ENCODE results near the gene SMURF1.
"Not testable (repeated sequence)": the region's sequence is repeated elsewhere in the genome, so short reads cannot be mapped to it uniquely, and the experiment has no call there.

Gene SMURF1

DNA sequence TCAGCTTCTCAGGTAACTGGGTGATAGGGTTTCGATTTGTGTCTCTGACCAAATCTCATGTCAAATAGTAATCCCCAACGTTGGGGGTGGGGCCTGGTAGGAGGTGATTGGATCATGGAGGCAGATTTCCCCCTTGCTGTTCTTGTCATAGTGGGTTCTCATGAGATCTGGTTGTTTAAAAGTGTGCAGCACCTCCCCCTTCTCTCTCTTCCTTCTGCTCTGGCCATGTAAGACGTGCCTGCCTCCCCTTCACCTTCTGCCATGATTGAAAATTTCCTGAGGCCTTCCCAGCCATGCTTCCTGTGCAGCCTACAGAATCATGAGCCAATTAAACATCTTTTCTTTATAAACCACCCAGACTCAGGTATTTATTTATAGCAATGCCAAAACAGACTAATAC, 21.9 kb upstream of the SMURF1 start:
- DNase-seq (ENCODE audit: low spot score in 2 of 2) = no peak
- H3K4me3 ChIP-seq = no peak overlapping the region
- H3K36me3 ChIP-seq (replicated peaks) = no peaks in the 10 kb centered on the region
- no peaks in the 10 kb centered on the region for H3K27me3 ChIP-seq (ENCODE audit: low read depth)
- in situ Hi-C loops (cut with MboI; ENCODE audit: low sequenced_read_pairs) = no loop called here
- peaks cover 10% of the 10 kb centered on the region for H3K4me1 ChIP-seq
- H3K9me3 ChIP-seq = no peaks in the 10 kb centered on the region

GRCh38 chr7:99163669-99164068, 19.8 kb upstream of the SMURF1 start:
- H3K9me3 ChIP-seq; H3K27me3 ChIP-seq (ENCODE audit: low read depth); H3K36me3 ChIP-seq (replicated peaks); in situ Hi-C loops (cut with MboI; ENCODE audit: low sequenced_read_pairs); DNase-seq (ENCODE audit: low spot score in 2 of 2); H3K4me3 ChIP-seq: not testable (repeated sequence)
- H3K4me1 ChIP-seq = peaks cover 10% of the 10 kb centered on the region

- Histone ChIP-seq H3K27me3 (ENCODE audit: low read depth) (peaks cover 3% of the 10 kb centered on the region; the same call in 1 of the 2 replicates), H3K36me3 (replicated peaks) (no peaks in the 10 kb centered on the region), H3K4me3 (no peak overlapping the region), H3K9me3 (no peaks in the 10 kb centered on the region), H3K4me1 (no peaks in the 10 kb centered on the region)
- DNase-seq (ENCODE audit: low spot score in 2 of 2) = no peak
- in situ Hi-C loops (cut with MboI; ENCODE audit: low sequenced_read_pairs) = no loop called here
Measured at GRCh38 chr7:99156649-99157048, 12.7 kb upstream of the SMURF1 start.

GRCh38 chr7:99155211-99155610, 11.3 kb upstream of the SMURF1 start:
- no peak for DNase-seq (ENCODE audit: low spot score in 2 of 2)
- in situ Hi-C loops (cut with MboI; ENCODE audit: low sequenced_read_pairs) = no loop called here
- Histone ChIP-seq H3K9me3 (no peaks in the 10 kb centered on the region), H3K4me3 (no peak overlapping the region), H3K4me1 (no peaks in the 10 kb centered on the region), H3K27me3 (ENCODE audit: low read depth) (peaks cover 3% of the 10 kb centered on the region; the same call in 1 of the 2 replicates), H3K36me3 (replicated peaks) (no peaks in the 10 kb centered on the region)

GRCh38 chr7:99146979-99147378, 3.1 kb upstream of the SMURF1 start:
- DNase-seq (ENCODE audit: low spot score in 2 of 2) = no peak
- peaks cover 8% of the 10 kb centered on the region for H3K4me1 ChIP-seq
- in situ Hi-C loops (cut with MboI; ENCODE audit: low sequenced_read_pairs) = no loop called here
- no peak overlapping the region for H3K4me3 ChIP-seq
- H3K36me3 ChIP-seq (replicated peaks) = no peaks in the 10 kb centered on the region
- no peaks in the 10 kb centered on the region for H3K9me3 ChIP-seq
- no peaks in the 10 kb centered on the region for H3K27me3 ChIP-seq (ENCODE audit: low read depth)

DNA sequence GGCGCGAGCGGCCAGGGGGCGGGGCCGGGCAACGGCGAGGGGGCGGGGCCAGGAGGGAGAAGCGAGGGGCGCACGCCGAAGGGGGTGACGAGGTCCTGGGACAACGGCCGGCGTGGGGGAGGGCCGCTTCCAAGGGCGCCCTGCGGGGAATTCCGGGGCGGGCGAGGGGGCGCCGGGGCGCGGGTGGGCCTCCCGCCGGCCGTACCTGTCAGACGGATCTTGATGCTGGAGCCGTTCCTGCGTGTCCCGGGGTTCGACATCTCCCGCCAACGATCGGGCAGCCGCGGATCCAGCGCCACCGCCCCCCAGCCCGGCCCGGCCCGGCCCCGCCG, 421 bp downstream of the SMURF1 start:
- H3K9me3 ChIP-seq = no peaks in the 10 kb centered on the region
- in situ Hi-C loops (cut with MboI; ENCODE audit: low sequenced_read_pairs) = no loop called here
- peak overlapping the region; percentile 67 for H3K4me3 ChIP-seq
- no peaks in the 10 kb centered on the region for H3K27me3 ChIP-seq (ENCODE audit: low read depth)
- H3K4me1 ChIP-seq = peaks cover 37% of the 10 kb centered on the region
- no peak for DNase-seq (ENCODE audit: low spot score in 2 of 2)
- H3K36me3 ChIP-seq (replicated peaks) = no peaks in the 10 kb centered on the region

GRCh38 chr7:99142727-99143520, 984 bp downstream of the SMURF1 start:
- H3K9me3 ChIP-seq = no peaks in the 10 kb centered on the region
- peaks cover 42% of the 10 kb centered on the region for H3K4me1 ChIP-seq
- peak overlapping the region; percentile 67 for H3K4me3 ChIP-seq
- no peaks in the 10 kb centered on the region for H3K27me3 ChIP-seq (ENCODE audit: low read depth)
- in situ Hi-C loops (cut with MboI; ENCODE audit: low sequenced_read_pairs) = no loop called here
- peak; percentile 90 to 99 for DNase-seq (ENCODE audit: low spot score in 2 of 2)
- H3K36me3 ChIP-seq (replicated peaks) = no peaks in the 10 kb centered on the region

GRCh38 chr7:99141841-99142726, 1.8 kb downstream of the SMURF1 start:
- in situ Hi-C loops (cut with MboI; ENCODE audit: low sequenced_read_pairs) = no loop called here
- Histone ChIP-seq H3K4me1 (peaks cover 50% of the 10 kb centered on the region), H3K27me3 (ENCODE audit: low read depth) (no peaks in the 10 kb centered on the region), H3K4me3 (peak overlapping the region; percentile 67), H3K36me3 (replicated peaks) (no peaks in the 10 kb centered on the region), H3K9me3 (no peaks in the 10 kb centered on the region)
- DNase-seq (ENCODE audit: low spot score in 2 of 2) = peak; percentile 46 to 74

- Histone ChIP-seq H3K27me3 (ENCODE audit: low read depth) (no peaks in the 10 kb centered on the region), H3K4me1 (peaks cover 53% of the 10 kb centered on the region), H3K4me3 (no peak overlapping the region), H3K9me3 (no peaks in the 10 kb centered on the region), H3K36me3 (replicated peaks) (no peaks in the 10 kb centered on the region)
- no peak for DNase-seq (ENCODE audit: low spot score in 2 of 2)
- in situ Hi-C loops (cut with MboI; ENCODE audit: low sequenced_read_pairs) = no loop called here
Measured at GRCh38 chr7:99141334-99141733, 2.6 kb downstream of the SMURF1 start.

- peaks cover 53% of the 10 kb centered on the region for H3K4me1 ChIP-seq
- no peaks in the 10 kb centered on the region for H3K36me3 ChIP-seq (replicated peaks)
- no peaks in the 10 kb centered on the region for H3K27me3 ChIP-seq (ENCODE audit: low read depth)
- H3K4me3 ChIP-seq = no peak overlapping the region
- in situ Hi-C loops (cut with MboI; ENCODE audit: low sequenced_read_pairs) = no loop called here
- no peaks in the 10 kb centered on the region for H3K9me3 ChIP-seq
- no peak for DNase-seq (ENCODE audit: low spot score in 2 of 2)
Measured at GRCh38 chr7:99140813-99141212, 3.1 kb downstream of the SMURF1 start.

GRCh38 chr7:99139036-99139435, 4.9 kb downstream of the SMURF1 start:
- Histone ChIP-seq H3K4me1 (peaks cover 57% of the 10 kb centered on the region), H3K27me3 (ENCODE audit: low read depth) (no peaks in the 10 kb centered on the region), H3K36me3 (replicated peaks) (no peaks in the 10 kb centered on the region), H3K4me3 (no peak overlapping the region), H3K9me3 (no peaks in the 10 kb centered on the region)
- in situ Hi-C loops (cut with MboI; ENCODE audit: low sequenced_read_pairs) = no loop called here
- no peak for DNase-seq (ENCODE audit: low spot score in 2 of 2)

GRCh38 chr7:99137411-99138180, 6.3 kb downstream of the SMURF1 start:
- no peaks in the 10 kb centered on the region for H3K36me3 ChIP-seq (replicated peaks)
- no peaks in the 10 kb centered on the region for H3K27me3 ChIP-seq (ENCODE audit: low read depth)
- H3K4me3 ChIP-seq = no peak overlapping the region
- no peaks in the 10 kb centered on the region for H3K9me3 ChIP-seq
- H3K4me1 ChIP-seq = peaks cover 57% of the 10 kb centered on the region
- in situ Hi-C loops (cut with MboI; ENCODE audit: low sequenced_read_pairs) = no loop called here
- peak; percentile 41 to 61 for DNase-seq (ENCODE audit: low spot score in 2 of 2)

DNA sequence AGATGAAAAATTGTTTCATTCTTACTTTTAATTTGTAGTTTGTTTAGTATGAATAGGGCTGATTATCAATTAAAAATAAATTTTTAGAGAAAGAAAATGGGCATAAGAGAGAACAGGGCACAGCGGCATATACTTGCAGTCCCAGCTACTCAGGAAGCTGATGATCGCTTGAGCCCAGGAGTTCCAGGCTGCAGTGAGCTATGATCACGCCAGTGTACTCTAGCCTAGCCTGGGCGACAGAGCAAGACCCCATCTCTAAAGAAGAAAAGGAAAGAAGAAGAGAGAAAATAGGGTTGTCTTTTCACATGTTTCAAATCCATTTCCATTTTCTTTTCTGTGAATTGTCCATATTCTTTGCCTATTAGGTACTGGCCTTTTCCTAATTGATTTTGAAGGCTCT, 8.0 kb downstream of the SMURF1 start:
- Histone ChIP-seq H3K4me3 (no peak overlapping the region), H3K36me3 (replicated peaks) (no peaks in the 10 kb centered on the region), H3K27me3 (ENCODE audit: low read depth) (no peaks in the 10 kb centered on the region), H3K4me1 (peaks cover 44% of the 10 kb centered on the region), H3K9me3 (no peaks in the 10 kb centered on the region)
- DNase-seq (ENCODE audit: low spot score in 2 of 2) = no peak
- in situ Hi-C loops (cut with MboI; ENCODE audit: low sequenced_read_pairs) = no loop called here

All from HAP-1 (cell line).